Panc1 (cell line): ENCODE measurements around the gene SATB2. TPM values are rescaled to one million over a fixed set of nuclear protein-coding genes. Genes with fewer than 3 reads are reported as not detected.

Experiments
- ATAC-seq: fragments of 200-7000 bp; cut with Tn5 transposase; 2 replicates; pipeline ENCODE4 v1.9.1; 2020; ENCODE audit warnings: mild to moderate bottlenecking, moderate library complexity
- BruUV-seq: library from RNA; stranded (reverse); fragments of 400-500 nt; replicated peaks from 2 replicates; lab custom pipeline; 2021; lab: Mats Ljungman, UMichigan
- CTCF ChIA-PET: fragments of 300-600 bp; sonication (Branson Sonifier 250); formaldehyde crosslinking; loops from one replicate; lab custom pipeline; 2022; ENCODE audit warnings: antibody characterized with exemption; lab: Charles Lee
- POLR2A ChIA-PET: fragments of 300-600 bp; sonication (Branson Sonifier 250); formaldehyde crosslinking; loops from one replicate; lab custom pipeline; 2022; ENCODE audit warnings: antibody characterized with exemption; lab: Charles Lee
- DNase-seq: peaks from one replicate; pipeline ENCODE4 v3.0.0-alpha.2; 2010; ENCODE audit warnings: low read depth, low spot score
- H3K27ac ChIP-seq: 2 replicates; pipeline ENCODE4 v1.5.1; 2011; ENCODE audit warnings: mild to moderate bottlenecking, low read length, inconsistent platforms
- H3K27me3 ChIP-seq: fragments of 200-500 bp; sonication (Bioruptor generic); 2 replicates; pipeline ENCODE4 v1.6.0; 2014; ENCODE audit warnings: low read length, inconsistent platforms; ENCODE audit not compliant: control insufficient read depth, insufficient read depth
- H3K36me3 ChIP-seq: fragments of 200-500 bp; sonication (Bioruptor generic); 2 replicates; pipeline ENCODE4 v1.5.1; 2014; ENCODE audit warnings: inconsistent platforms, mild to moderate bottlenecking, low read length, moderate library complexity; ENCODE audit not compliant: control insufficient read depth, insufficient read depth
- H3K4me1 ChIP-seq: 2 replicates; pipeline ENCODE4 v1.5.1; 2011; ENCODE audit warnings: inconsistent platforms, mild to moderate bottlenecking, low read length, moderate library complexity; ENCODE audit not compliant: control insufficient read depth, insufficient read depth
- H3K4me3 ChIP-seq, 2 experiments: 2 replicates each; pipeline ENCODE4 v1.5.1; 2011 to 2012; ENCODE audit warnings: low read depth in 2 of 2, low read length in 2 of 2, mild to moderate bottlenecking in 2 of 2, inconsistent platforms in 1 of 2, moderate library complexity in 1 of 2
- H3K9me3 ChIP-seq: fragments of 200-500 bp; sonication (Bioruptor generic); 2 replicates; pipeline ENCODE4 v1.5.1; 2014; ENCODE audit warnings: low read depth, mild to moderate bottlenecking, inconsistent platforms, low read length, moderate library complexity; ENCODE audit not compliant: control insufficient read depth, insufficient read depth
- CTCF ChIP-seq: fragments of 450-650 bp; IDR thresholded peaks from 2 replicates; pipeline ENCODE4 v1.5.1; 2017; ENCODE audit warnings: mild to moderate bottlenecking
- POLR2AphosphoS5 ChIP-seq: IDR thresholded peaks from 2 replicates; pipeline ENCODE4 v1.6.1; 2012; ENCODE audit warnings: mild to moderate bottlenecking, low read depth, low read length, moderate library complexity
- REST ChIP-seq, 2 experiments: IDR thresholded peaks; 2 replicates each; pipeline ENCODE4 v1.6.1; 2011 to 2012; ENCODE audit warnings: low read depth in 2 of 2, control low read depth in 1 of 2, low read length in 1 of 2, mild to moderate bottlenecking in 1 of 2, moderate library complexity in 1 of 2; ENCODE audit not compliant: insufficient read depth in 1 of 2
- SIN3A ChIP-seq: IDR thresholded peaks from 2 replicates; pipeline ENCODE4 v1.6.1; 2012; ENCODE audit warnings: low read depth, mild to moderate bottlenecking, low read length, moderate library complexity, borderline replicate concordance; ENCODE audit not compliant: insufficient read depth
- TCF7L2 ChIP-seq: IDR thresholded peaks from 2 replicates; pipeline ENCODE4 v1.6.1; 2011; ENCODE audit warnings: mild to moderate bottlenecking, low read depth, low read length, inconsistent platforms
- in situ Hi-C: cut with HindIII; loops from 2 replicates; pipeline ENCODE4 v1.10.0; 2016; ENCODE audit warnings: low sequenced_read_pairs, low pct_unique_long_range_greater_than_20kb
- intact Hi-C: fragments of 100-400 bp; cut with micrococcal nuclease; formaldehyde crosslinking; loops from one replicate; pipeline ENCODE4 v1.10.0; 2022; ENCODE audit not compliant: unreplicated experiment
- total RNA-seq: library from RNA; stranded (reverse); gene quantifications from one replicate; pipeline ENCODE4 v1.2.1, GENCODE V29; 2021; ENCODE audit not compliant: unreplicated experiment

Gene SATB2
- total RNA-seq, 1 experiment from 2014 or later, result 43.2 TPM

GRCh38 chr2:199466692-199467065, 8.9 kb upstream of the SATB2 start:
- H3K27me3 ChIP-seq, result no peaks in the 10 kb centered on the region

GRCh38 chr2:199465988-199466691, 8.4 kb upstream of the SATB2 start:
- Histone ChIP-seq H3K4me3 (no peak overlapping the region), H3K9me3 (no peaks in the 10 kb centered on the region), H3K4me1 (peaks cover 12% of the 10 kb centered on the region), H3K36me3 (no peaks in the 10 kb centered on the region), H3K27me3 (no peaks in the 10 kb centered on the region), H3K27ac (no peak overlapping the region)
- ATAC-seq (no peak), DNase-seq (no peak)
- no TSS peak for BruUV-seq
- TF ChIP-seq REST (IDR thresholded peaks at IDR 0.05; ENCODE audit: insufficient read depth in 1 of 2, low read depth in 2 of 2, low read length in 1 of 2) (no peak), POLR2AphosphoS5 (no peak)
- ChIA-PET CTCF (interaction anchor here (0.6 kb wide), 1 partner anchor 476 kb away, joined by 3 read pairs; no protein-coding TSS in a partner anchor), POLR2A (no interaction called here)
- intact Hi-C loops, result no loop called here
- in situ Hi-C loops, result no loop called here

More at GRCh38 chr2:199466692-199467065, 8.9 kb upstream of the SATB2 start:
- no TSS peak for BruUV-seq
- Histone ChIP-seq H3K36me3 (no peaks in the 10 kb centered on the region), H3K27ac (no peak overlapping the region), H3K4me3 (no peak overlapping the region), H3K9me3 (no peaks in the 10 kb centered on the region), H3K4me1 (peaks cover 11% of the 10 kb centered on the region)
- TF ChIP-seq SIN3A (no peak), POLR2AphosphoS5 (no peak), REST (IDR thresholded peaks at IDR 0.05; ENCODE audit: insufficient read depth in 1 of 2, low read depth in 2 of 2, low read length in 1 of 2) (no peak), CTCF (no peak), TCF7L2 (no peak)
- DNase-seq (no peak), ATAC-seq (no peak)
- in situ Hi-C loops (no loop called here), intact Hi-C loops (no loop called here)
- ChIA-PET CTCF (interaction anchor here (0.6 kb wide), 1 partner anchor 476 kb away, joined by 3 read pairs; no protein-coding TSS in a partner anchor), POLR2A (no interaction called here)
